Keratinocyte (primary cell): ENCODE measurements around the gene TYRO3. TPM values are rescaled to one million over a fixed set of nuclear protein-coding genes. Genes with fewer than 3 reads are reported as not detected.

Experiments used
- DNase-seq: peaks from one replicate; pipeline ENCODE4 v3.0.0-alpha.2; 2011; ENCODE audit warnings: low read depth, missing footprints, low spot score
- FAIRE-seq: peaks from 2 replicates; lab custom pipeline; 2011; peaks lifted over from hg19 to GRCh38; lab: Jason Lieb, UNC
- H2AFZ ChIP-seq: 2 replicates; pipeline ENCODE4 v1.6.0; 2012; ENCODE audit warnings: low read length, control low read depth, inconsistent platforms; ENCODE audit not compliant: control insufficient read depth
- H3K27ac ChIP-seq: 2 replicates; pipeline ENCODE4 v1.5.1; 2011; ENCODE audit warnings: low read length; ENCODE audit not compliant: control insufficient read depth, insufficient read depth
- H3K27me3 ChIP-seq: 3 replicates; pipeline ENCODE4 v1.6.0; 2011; ENCODE audit warnings: low read length; ENCODE audit not compliant: control insufficient read depth, insufficient read depth; ENCODE audit errors: extremely low read depth
- H3K36me3 ChIP-seq, 2 experiments: 2 replicates in 1 of 2; 3 replicates in 1 of 2; pipeline ENCODE4 v1.5.1; 2011; ENCODE audit warnings: low read length in 2 of 2, mild to moderate bottlenecking in 1 of 2; ENCODE audit not compliant: control insufficient read depth in 2 of 2, insufficient read depth in 2 of 2; ENCODE audit errors: extremely low read depth in 1 of 2
- H3K4me1 ChIP-seq: 3 replicates; pipeline ENCODE4 v1.5.1; 2011; ENCODE audit warnings: low read length; ENCODE audit not compliant: control insufficient read depth, insufficient read depth; ENCODE audit errors: extremely low read depth
- H3K4me2 ChIP-seq: 3 replicates; pipeline ENCODE4 v1.6.0; 2011; ENCODE audit warnings: low read depth, low read length; ENCODE audit not compliant: control insufficient read depth, insufficient read depth; ENCODE audit errors: extremely low read depth
- H3K4me3 ChIP-seq, 3 experiments: fragments of 200-600 bp in 1 of 3; sonication (generic) in 1 of 3; 2 replicates in 2 of 3; 3 replicates in 1 of 3; pipeline ENCODE4 v1.5.1; 2011 to 2016; ENCODE audit warnings: low read length in 3 of 3, mild to moderate bottlenecking in 3 of 3, control low read depth in 2 of 3, inconsistent platforms in 1 of 3, low read depth in 1 of 3, mixed read lengths in 1 of 3, mixed run types in 1 of 3, moderate library complexity in 1 of 3; ENCODE audit not compliant: control insufficient read depth in 2 of 3, insufficient read depth in 2 of 3; ENCODE audit errors: extremely low read depth in 1 of 3
- H3K79me2 ChIP-seq: 2 replicates; pipeline ENCODE4 v1.6.0; 2012; ENCODE audit warnings: low read length; ENCODE audit not compliant: control insufficient read depth, insufficient read depth
- H3K9ac ChIP-seq: 3 replicates; pipeline ENCODE4 v1.6.0; 2011; ENCODE audit warnings: low read length; ENCODE audit not compliant: control insufficient read depth, insufficient read depth; ENCODE audit errors: extremely low read depth
- H3K9me1 ChIP-seq: 3 replicates; pipeline ENCODE4 v1.6.0; 2011; ENCODE audit warnings: low read length; ENCODE audit not compliant: control insufficient read depth, insufficient read depth; ENCODE audit errors: extremely low read depth
- H3K9me3 ChIP-seq: 2 replicates; pipeline ENCODE4 v1.5.1; 2012; ENCODE audit warnings: low read depth, low read length; ENCODE audit not compliant: control insufficient read depth
- H4K20me1 ChIP-seq: 3 replicates; pipeline ENCODE4 v1.6.0; 2011; ENCODE audit warnings: low read length; ENCODE audit not compliant: control insufficient read depth, insufficient read depth; ENCODE audit errors: extremely low read depth
- EZH2 ChIP-seq: IDR thresholded peaks from one replicate; pipeline ENCODE4 v1.6.1; 2012; ENCODE audit warnings: inconsistent platforms, mild to moderate bottlenecking, low read length, moderate library complexity
- dilution Hi-C: fragments of 300-500 bp; cut with MboI; formaldehyde crosslinking; loops from one replicate; pipeline ENCODE4 v1.7.0; 2020; ENCODE audit warnings: low sequenced_read_pairs; ENCODE audit not compliant: extremely low pct_ligation_motif_present
- polyA plus RNA-seq, 5 experiments: library from polyadenylated mRNA; depleted of rRNA in 3 of 5; stranded (reverse) in 3 of 5; stranded (forward) in 1 of 5; unstranded in 1 of 5; fragments of >200 nt; gene quantifications; 1 replicate in 1 of 5; 2 replicates in 3 of 5; 3 replicates in 1 of 5; pipeline versions ENCODE4 v1.2.1 to v1.2.3, GENCODE V29; 2011 to 2012; ENCODE audit warnings: missing spikeins in 2 of 5, low read depth in 1 of 5, low replicate concordance in 1 of 5
- TF ChIP-seq, protein P1 (sequence below), 3 experiments: IDR thresholded peaks in 1 of 3; conservative IDR thresholded peaks in 1 of 3; optimal IDR thresholded peaks in 1 of 3; 2 replicates in 2 of 3; 3 replicates in 1 of 3; pipeline versions ENCODE3 to v1.5.1; 2011; ENCODE audit warnings: low read length in 3 of 3, mild to moderate bottlenecking in 3 of 3, moderate library complexity in 2 of 3, control low read depth in 1 of 3, inconsistent platforms in 1 of 3; ENCODE audit not compliant: insufficient read depth in 2 of 3; ENCODE audit errors: extremely low read depth in 1 of 3

TYRO3 gene
- polyA plus RNA-seq, 1 donor (not counting 4 experiments of a cell fraction or from before 2014, with no cell fraction given): 9.0 TPM

DNA sequence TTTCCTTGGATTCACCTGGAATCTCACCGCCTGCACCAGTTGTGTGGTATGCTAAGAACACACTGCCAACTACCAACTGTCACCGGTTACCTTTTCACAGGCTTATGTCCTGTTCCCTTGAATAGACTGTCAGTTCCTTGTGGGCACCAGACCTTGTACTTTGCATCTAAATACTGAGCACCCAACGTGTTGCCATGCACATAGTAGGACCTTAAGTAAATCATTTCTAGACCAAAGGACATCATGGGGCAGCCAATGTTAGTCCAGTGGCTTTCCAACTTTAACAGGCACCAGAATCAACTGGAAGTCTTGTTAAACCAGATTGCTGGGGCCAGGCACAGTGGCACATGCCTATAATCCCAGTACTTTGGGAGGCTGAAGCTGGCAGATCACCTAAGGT, 13.8 kb upstream of the TYRO3 start:
- Histone ChIP-seq H3K4me2 (no peak overlapping the region), H3K27me3 (no peaks in the 10 kb centered on the region), H2AFZ (no peak overlapping the region), H3K4me3 (no peak overlapping the region), H3K36me3 (peaks cover 0 to 2% of the 10 kb centered on the region in 2 experiments), H4K20me1 (no peaks in the 10 kb centered on the region), H3K4me1 (peaks cover 4% of the 10 kb centered on the region), H3K79me2 (peaks cover 17% of the 10 kb centered on the region), H3K9ac (no peak overlapping the region), H3K9me3 (no peaks in the 10 kb centered on the region), H3K27ac (no peak overlapping the region), H3K9me1 (no peaks in the 10 kb centered on the region)
- dilution Hi-C loops: no loop called here
- no peak for TF ChIP-seq EZH2
- TF ChIP-seq, protein P1, sequence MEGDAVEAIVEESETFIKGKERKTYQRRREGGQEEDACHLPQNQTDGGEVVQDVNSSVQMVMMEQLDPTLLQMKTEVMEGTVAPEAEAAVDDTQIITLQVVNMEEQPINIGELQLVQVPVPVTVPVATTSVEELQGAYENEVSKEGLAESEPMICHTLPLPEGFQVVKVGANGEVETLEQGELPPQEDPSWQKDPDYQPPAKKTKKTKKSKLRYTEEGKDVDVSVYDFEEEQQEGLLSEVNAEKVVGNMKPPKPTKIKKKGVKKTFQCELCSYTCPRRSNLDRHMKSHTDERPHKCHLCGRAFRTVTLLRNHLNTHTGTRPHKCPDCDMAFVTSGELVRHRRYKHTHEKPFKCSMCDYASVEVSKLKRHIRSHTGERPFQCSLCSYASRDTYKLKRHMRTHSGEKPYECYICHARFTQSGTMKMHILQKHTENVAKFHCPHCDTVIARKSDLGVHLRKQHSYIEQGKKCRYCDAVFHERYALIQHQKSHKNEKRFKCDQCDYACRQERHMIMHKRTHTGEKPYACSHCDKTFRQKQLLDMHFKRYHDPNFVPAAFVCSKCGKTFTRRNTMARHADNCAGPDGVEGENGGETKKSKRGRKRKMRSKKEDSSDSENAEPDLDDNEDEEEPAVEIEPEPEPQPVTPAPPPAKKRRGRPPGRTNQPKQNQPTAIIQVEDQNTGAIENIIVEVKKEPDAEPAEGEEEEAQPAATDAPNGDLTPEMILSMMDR (optimal IDR thresholded peaks at IDR 0.05 in 1 of 3, IDR thresholded peaks at IDR 0.05 in 1 of 3, conservative IDR thresholded peaks at IDR 0.05 in 1 of 3; ENCODE audit: extremely low read depth in 1 of 3, insufficient read depth in 2 of 3, low read length in 3 of 3): no peak
- FAIRE-seq: no peak
- DNase-seq: no peak

DNA sequence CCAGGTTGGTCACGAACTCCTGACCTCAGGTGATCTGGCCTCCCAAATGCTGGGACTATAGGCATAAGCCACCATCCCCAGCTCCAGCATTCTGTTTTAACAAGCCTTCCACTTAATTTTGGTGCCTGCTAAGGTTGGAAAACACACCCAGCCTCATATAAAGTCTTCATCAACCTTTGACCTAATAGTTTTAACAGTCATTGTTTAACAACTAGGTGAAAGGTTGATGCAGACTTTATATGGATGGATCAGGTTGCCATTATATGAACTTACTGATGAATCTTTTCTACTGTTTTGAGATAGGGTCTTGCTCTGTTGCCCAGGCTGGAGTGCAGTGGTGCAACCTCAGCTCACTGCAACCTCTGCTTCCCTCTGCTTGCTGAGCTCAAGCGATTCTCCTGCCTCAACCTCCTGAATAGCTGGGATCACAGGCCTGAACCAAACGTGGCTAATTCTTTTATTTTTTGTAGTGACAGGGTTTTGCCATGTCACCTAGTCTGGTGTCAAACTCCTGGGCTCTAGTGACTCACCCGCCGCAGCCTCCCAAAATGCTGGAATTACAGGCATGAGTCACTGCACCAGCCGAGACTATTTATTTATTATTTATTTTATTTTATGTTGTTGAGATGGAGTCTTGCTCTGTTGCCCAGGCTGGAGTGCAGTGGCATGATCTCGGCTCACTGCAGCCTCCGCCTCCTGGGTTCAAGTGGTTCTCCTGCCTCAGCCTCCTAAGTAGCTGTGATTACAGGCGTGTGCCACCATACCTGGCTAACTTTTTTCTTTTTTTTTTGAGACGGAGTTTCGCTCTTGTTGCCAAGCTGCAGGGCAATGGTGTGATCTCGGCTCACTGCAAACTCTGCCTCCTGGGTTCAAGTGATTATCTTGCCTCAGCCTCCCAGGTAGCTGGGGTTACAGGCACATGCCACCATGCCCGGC, 11.9 kb upstream of the TYRO3 start:
- no peaks in the 10 kb centered on the region for H3K27me3 ChIP-seq
- H3K4me3 ChIP-seq: no peak overlapping the region
- no peak for FAIRE-seq
- TF ChIP-seq, protein P1 (optimal IDR thresholded peaks at IDR 0.05 in 1 of 3, IDR thresholded peaks at IDR 0.05 in 1 of 3, conservative IDR thresholded peaks at IDR 0.05 in 1 of 3; ENCODE audit: extremely low read depth in 1 of 3, insufficient read depth in 2 of 3, low read length in 3 of 3): no peak
- no peak for TF ChIP-seq EZH2
- H4K20me1 ChIP-seq: no peaks in the 10 kb centered on the region
- H3K9ac ChIP-seq: no peak overlapping the region
- peaks cover 12% of the 10 kb centered on the region for H3K79me2 ChIP-seq
- no peak for DNase-seq
- H2AFZ ChIP-seq: no peak overlapping the region
- no peaks in the 10 kb centered on the region for H3K36me3 ChIP-seq
- no peaks in the 10 kb centered on the region for H3K9me1 ChIP-seq
- no peaks in the 10 kb centered on the region for H3K9me3 ChIP-seq
- peaks cover 4% of the 10 kb centered on the region for H3K4me1 ChIP-seq
- H3K4me2 ChIP-seq: no peak overlapping the region
- H3K27ac ChIP-seq: no peak overlapping the region
- dilution Hi-C loops: no loop called here
